Activated CD4-positive, alpha-beta T cell treated with anti-CD3 and anti-CD28 coated beads, Interleukin-2, amount 50 U/mL, for 4 hours (primary cell): ENCODE data around the gene POU3F2.

Experiments
- DNase-seq, 2 experiments: peaks; one replicate each; pipeline ENCODE4 v3.0.0-alpha.2; 2020

Gene POU3F2

DNA sequence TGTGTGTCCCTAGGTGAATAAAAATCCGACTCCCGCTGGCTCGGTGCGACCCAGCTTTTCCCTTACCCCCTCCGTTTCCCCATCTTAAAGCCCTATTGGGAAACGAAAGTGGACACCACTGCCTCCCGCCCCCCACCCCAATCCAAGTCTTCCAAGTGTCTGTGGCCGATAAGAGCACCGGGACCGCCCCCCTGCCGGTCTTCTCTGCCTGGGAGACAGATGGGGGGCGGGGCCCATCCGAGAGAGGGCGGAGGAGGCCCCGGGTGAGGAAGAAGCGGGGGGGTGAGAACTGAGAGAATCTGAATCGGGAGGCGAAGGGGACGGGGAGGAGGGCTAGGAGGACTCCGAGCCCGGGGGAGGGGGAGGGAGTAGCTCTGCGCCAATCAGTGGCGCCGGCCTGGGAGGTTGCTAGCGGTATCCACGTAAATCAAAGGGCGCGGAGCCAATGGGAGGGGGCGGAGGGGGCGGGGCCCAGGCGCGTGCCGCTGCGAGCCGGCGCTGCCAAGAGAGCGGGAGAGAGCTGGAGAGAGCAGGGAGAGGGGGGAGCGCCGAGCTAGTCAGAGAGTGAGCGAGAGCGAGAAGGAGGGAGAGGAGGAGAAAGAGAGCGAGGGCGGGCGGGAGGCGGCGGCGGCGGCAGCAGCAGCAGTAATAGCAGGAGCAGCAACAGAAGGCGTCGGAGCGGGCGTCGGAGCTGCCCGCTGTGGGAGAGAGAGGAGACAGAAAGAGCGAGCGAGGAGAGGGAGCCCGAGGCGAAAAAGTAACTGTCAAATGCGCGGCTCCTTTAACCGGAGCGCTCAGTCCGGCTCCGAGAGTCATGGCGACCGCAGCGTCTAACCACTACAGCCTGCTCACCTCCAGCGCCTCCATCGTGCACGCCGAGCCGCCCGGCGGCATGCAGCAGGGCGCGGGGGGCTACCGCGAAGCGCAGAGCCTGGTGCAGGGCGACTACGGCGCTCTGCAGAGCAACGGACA is at the start of gene POU3F2:
Gene POU3F2, plus strand, starts transcription at position 515 of the 972 bp plus-strand sequence. Its CDS starts 300 bp downstream, at position 815.
- peak; percentile 64 to 68 for DNase-seq

DNA sequence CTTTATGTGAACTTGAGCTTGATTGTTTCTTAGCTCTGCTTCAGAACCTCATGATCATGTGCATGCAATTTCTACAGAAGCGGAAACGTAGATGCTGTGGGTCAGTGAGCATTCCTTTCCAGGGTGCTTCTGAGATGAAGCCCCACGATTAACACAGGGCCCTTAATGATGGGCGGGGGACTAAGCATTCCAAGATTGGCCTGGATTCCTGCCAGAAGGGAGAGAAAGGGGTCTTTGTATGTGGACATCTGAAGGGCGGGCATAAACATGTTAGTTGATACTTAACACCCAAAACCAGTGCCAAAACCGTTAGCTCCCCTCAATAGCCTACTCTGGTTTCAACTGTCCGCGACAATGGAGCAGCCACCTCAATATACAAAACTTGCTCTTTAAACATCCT is 46.9 kb upstream of the POU3F2 start:
- DNase-seq = no peak

DNA sequence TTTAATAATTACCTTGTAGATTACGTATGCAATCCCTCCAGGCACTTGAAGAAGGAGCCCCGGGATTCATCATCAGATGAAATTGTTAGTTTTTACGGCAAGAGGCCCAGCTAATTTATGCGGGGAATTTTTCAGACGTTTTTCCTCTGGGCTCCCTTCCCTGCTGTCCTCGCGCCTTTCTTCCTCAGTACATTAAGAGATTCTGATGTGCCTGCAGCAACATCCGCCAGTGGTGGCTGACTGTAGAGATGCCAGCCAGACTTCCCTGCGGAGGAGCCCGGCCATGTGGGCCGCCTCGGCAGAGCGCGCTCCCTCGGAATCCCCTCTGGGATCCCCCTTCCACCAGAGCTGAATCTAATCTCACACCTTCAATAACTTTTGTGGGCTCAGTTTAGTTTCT is 46.4 kb upstream of the POU3F2 start:
- no peak for DNase-seq

DNA sequence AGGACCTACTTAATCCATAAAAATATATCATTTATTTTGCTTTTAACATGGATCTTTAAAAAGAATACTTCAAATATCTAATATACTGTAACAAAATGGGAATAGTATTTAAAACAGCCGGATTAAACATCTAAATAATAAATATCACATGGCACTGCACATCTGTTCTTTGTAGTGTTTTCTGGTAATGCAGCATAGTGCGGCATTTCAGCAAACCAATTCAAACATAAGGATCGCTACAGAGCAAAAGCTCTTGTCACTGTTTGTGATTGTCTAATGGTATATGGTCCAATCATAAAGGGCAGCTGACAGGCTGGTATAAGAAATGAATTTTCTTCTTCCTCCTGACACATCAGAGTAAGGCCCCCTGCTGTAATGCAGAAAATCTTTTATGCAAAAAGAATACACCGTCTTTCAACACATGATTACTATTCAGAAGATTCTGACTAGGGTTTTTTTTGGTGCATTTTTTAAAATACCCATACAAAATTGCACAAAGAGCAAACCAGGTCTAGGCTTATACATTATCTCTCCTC is 40.0 kb upstream of the POU3F2 start:
- DNase-seq = no peak

DNA sequence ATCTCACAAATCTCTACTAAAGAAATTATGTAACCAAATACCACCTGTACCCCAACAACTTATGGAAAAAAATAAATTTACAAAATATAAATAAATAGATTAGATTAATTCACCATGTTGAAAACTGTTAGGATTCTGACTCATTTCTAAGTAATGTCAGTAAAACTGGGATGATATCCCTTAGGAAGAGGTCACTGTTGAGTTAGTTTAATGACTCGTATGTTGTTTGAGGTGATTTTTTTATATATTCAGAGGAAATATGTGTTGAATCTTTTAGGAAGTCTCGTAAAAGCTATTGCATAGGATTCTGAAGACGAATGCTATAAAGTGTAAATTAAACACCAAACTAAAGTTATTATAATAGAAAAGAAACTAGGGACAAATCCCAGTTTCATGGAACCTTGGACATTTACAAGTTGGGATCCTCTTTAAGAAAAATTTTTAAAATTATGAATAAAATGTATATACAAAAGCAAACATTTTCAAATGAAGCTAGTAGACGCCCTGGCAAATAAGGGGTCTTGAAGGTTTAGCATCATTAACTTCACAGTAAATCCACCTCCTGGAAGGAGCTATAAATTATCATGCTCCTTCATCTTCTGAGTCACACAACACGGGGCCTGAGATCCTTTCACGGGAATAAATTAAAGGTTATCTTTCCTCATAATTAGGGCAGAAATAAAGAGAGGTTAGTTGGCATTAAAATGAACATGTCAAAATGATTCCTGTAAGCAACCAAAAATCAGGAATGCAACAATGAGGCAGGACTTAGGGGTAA is 37.0 kb upstream of the POU3F2 start:
- no peak for DNase-seq

DNA sequence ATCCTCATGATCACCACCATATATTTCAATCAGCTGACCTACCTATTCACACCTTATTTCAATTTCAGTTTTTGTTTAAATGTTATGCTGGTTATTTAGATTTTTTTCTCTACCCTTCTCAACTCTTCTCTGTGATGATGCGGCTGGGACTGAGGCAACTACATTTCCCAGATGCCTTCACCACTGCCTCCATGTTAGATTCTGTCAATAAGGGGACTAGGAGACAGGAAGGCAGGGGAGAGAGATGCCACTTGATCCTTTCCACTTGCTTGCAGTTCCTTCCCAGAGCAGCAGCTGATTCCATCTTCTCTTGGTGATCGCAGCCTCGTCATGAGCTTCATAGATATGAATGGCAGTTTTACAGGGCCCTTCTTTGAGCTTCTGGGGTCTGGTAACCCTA is 33.5 kb upstream of the POU3F2 start:
- no peak for DNase-seq

DNA sequence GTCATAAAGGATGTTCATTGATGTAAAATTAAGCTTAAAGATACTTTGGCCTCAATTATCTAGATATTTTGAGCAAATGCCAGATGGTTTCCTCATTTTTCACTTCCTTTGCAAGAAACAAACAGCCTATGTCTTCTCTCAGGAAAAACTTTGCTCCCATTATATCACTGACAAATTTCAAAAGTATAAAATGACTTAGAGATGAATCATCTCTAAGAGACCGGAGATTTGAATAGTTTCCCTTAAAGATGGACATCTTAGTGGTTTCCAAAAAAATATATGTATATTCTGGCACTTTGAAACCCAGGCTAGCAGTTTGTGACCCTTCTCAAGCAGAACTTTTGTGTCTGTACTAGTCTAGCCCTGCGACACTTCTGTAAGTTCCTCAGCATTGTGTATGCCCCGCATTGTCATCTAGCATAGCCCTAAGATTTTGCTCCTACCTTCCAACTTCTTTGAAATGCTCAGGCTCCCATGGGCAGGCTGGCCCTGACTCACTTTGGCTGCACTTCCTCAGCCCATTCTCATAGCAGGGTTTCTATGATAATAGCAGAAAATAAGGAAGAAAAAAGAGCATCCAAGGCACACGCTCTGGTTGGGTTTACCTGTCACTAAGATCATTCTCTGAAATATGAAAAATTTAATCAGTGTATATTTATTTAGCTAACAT is 25.7 kb upstream of the POU3F2 start:
- DNase-seq = no peak

DNA sequence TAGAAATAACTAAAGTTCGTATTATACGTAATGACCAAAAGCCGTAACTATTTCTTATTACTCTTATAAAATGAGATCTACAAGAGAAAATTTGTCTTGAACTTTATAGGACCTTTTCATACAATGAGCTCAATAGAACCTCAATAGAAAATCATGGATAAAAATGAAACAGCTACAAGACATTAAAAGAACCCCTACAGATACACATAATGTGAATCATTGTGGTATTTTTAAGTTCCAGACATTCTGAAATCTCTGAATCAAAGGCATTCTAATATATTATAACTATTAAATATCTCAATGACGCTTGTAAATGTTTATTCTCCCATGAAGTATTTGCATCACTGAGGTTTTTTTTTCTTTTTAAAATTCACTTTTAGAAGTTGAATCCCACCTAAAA is 22.2 kb upstream of the POU3F2 start:
- DNase-seq = no peak

DNA sequence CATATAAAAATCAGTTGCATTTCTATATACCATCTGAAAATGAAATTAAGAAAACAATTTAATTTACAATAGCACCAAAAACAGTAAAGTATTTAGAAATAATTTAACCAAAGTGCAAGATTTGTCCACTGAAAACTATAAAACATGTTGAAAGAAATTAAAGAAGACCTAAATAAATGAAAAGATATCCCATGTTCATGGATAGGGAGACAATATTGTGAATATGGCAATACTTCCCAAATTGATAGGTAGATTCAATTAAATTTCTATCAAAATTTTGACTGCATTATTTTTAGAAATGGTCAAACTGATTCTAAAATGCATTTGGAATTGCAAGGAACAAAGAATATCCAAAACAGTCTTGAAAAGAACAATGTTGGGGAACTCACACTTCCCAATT is 17.6 kb upstream of the POU3F2 start:
- no peak for DNase-seq

DNA sequence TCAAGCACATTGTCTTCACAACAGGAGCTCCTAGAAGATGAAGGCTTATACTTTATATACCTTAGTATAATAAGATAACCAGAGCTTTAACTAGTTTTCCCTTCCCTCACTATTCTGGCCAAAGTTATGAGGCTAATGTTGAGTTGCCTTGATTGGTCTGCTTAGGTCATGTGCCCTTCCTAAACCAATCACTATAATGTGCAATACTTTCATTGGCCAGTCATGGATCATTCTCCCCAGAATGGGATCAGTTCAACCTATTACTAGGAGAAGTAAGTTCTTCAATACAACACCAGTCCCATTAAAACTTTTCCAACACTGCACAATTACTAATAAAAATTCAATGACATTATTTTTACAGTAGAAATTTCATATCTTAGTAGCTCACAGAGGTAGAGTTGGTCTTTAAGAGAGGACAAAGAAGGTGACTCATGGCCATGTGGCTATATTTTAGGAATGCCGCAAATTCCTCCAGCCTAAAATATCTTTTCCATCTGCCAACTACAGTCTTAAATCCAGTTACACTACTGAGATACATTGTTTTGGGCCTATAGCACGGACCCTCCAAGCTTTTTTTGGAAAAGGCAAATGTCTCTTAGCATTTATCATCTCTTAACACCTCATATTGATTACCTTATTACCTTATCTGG is 12.5 kb upstream of the POU3F2 start:
- DNase-seq = no peak

DNA sequence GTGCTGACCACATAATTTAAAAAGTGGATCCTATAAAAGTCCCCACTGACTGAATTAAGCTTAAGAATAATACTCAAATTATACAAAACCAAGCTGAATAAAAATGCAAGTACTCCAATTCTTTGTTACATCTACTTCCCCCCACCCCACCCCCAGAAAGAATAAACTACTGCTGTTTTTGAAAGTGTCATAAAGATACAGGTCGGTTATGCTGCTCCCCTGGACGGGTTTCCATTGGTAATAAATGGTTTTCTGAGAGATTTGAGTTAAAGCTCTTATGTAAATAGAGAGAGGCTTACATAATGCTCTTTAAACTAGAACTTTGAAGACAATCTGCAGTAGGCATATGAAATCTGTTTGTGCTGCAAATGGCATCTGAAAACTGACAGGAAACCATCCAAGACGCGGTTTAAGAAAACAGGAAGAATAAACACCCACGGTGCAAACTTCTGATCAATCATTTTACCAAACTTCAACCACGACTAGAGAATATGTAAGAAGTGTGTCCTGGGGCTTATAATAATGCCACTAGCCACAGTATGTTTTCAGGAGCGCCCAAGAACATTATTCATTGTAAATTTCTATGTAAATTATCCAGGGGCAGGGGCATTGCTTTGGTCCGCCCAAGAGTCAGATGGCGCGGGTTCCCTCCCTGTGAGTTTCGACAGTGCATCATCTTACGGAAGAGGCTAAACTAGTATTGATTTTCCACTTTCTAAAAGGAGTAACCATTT is 10.8 kb upstream of the POU3F2 start:
- DNase-seq = no peak

DNA sequence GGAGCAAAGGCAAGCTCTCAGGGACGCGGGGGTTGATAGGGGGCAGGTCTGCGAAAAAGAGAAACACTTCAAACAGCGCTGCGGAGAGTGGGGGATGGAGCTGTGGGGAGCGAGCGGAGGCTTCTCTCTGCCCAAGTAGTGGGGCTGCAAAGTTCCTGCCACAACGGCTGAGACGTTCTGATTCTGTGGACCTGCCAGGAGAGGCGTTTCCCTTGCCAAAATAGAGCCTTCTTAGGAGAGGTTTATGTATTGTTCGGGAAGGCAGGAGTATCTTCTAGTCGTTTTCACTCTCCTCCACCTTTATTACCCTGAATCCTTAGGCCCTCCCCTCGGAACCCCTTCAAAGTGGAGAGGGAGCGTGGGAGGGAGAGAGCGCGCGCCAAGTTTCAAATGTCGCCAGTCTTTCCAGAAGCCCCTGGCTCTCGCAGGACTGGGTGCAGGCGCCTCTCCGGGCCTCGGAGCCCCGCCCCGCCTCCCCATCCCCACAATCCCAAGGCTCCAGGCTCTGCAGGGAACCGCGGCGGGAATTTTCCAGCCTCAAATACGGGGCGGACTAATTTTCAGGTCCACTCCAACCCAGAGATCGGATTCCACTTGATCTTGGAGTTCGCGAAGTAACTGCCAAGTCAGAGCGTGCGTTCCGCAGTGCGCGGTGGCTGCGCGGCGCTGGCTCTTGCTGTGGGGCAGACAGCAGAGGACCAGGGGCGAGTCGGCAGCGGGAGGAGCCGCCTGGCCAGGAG is 10.0 kb upstream of the POU3F2 start:
- DNase-seq = no peak

DNA sequence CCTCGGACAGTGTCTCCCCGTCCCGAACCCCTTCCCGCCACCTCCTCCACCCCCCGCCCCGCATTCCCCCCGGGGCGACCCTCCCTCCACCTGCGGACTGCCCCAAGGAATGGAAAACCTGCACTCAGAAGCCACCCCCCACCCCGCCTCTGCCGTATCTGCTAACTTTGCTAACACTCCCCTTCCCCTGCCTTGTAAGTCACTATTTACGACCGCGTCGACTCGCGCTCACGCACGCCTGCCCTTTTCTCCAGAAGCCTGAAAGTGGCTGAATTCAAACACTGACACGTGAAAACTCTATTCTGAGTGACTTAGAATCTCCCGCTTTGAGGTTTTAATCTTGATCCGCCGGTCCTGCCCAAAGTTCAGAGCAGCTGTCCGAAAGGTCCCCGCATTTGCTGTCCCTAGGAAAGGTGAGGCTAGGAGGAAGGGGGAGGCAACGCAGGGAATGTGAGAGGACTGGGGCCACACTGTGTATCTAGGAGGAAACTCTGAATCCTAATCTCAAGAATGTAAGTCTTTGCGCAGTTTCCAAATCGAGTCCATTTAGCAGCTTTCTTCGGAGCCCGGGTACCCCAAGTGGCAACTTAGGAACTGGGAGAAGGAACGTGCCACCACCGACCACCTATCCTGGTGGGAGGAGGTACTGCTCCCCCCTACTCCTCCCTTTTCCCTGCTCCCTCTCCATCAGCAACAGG is 9.3 kb upstream of the POU3F2 start:
- DNase-seq = no peak

DNA sequence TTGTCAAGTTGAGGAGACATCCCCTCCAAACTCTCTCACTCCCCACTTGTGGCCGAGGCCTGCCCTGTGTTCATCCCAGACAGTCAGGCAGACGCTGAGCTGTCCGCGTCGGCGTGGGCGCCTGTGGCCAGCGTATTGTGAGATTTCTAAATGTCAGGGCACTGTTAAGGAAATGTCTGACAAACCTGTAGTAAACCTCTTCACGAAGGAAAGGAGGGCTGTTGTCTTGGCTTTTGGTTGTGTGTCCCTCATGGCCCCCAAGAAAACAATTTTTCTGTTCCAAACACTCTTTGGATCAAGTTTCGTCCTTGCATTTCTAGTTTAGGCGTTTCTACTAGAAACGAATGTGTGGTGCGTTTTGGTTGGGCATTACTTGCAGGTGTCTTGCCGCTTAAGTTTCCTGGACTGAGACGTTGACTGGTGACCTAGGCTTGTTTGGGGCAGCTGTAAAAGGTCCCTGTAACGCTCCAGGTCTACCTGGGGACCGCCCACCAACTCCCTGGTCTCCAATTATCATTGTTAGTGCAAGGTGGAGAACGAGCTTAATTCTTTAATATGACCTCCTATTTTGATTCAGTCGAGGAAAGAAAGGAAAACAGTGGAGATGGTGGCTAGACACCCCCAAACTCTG is 8.7 kb upstream of the POU3F2 start:
- no peak for DNase-seq

DNA sequence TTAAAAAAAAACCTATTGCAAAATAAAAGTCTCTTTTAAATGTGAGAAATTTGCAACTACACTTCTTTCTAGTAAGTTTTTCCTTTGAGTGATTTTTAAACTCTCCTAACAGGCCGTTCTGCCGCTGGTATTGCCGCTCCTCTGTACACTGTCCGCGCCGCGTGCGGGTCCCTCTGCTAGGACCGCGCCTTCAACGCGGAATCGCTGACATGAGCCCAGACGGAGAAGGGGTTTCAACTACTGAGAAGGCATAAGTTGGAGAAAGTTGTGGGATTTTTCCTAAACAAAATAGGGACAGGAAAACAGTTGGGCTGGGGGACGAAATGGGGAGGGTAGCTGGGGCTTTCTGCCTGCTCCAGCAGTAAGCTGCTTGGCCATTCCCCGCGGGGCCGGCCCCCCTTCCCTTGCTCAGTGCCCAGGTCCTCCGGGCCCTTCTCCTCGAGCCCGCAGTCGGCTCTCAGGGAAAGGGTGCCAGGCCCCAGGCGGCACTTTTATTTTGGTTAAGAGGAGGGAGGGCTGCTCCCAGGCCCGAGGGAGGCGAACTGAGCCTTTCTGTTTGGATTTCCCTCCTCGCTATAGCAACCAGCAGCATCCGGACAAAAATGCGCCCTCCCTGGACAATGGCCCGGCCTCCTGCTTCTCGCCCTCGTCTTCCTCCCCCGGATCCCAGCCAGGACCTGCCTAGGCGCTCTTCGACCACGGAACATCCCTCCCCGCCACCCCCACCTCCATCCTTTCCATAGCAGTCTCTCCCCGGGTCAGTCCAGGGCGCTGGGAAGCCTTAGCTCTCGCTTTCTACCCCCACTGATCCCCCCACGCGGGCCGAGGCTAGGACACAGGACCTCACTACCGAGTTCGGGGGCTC is 6.8 kb upstream of the POU3F2 start:
- DNase-seq = no peak

DNA sequence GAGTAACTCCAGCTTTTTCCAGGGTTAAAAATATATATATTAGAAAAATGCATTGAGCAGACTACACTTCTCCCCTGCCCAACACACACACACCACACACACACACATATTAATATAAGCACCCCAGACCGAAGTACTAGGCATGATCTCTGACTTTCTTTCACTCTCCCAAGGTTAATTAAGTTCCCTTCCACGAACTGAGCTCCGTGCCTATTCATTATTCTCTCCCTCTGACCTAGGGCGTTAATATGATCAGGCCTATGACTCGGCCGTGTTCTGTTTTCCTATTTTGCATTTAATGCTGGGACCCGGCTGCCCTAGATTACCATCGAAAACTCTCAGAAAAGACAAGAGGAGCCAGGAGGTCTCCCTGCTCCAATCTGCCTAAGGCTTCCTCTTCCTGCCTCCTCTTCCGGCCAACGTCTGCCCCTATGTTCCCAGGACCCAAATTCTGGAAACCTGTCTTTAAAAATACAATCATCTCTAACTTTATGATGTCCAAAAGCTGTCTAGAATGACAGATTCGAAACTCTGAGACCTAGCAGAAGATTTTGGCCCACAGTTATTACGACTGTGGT is 6.1 kb upstream of the POU3F2 start:
- no peak for DNase-seq

DNA sequence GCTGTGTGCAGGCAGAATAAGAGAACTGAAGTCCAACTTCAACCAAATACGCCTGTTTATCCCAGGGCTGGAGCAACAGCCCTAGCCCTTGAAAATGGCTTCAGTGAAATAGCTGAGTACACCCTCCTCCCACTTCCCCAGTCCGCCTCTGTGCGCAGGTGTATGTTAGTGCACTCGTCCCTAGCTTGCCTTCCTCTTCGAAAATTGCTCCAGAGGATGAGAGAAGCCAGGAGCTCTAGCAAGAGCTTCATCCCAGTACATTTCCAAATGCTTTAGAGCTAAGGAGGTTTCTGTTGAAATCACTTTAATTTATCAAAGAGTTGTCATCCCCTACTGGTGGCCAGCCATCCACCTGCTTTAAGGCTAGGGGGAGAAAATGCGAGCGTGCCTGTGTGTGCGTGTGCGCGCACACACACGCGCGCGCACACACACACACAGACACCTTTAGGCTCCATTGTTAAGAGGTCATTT is 5.4 kb upstream of the POU3F2 start:
- no peak for DNase-seq

DNA sequence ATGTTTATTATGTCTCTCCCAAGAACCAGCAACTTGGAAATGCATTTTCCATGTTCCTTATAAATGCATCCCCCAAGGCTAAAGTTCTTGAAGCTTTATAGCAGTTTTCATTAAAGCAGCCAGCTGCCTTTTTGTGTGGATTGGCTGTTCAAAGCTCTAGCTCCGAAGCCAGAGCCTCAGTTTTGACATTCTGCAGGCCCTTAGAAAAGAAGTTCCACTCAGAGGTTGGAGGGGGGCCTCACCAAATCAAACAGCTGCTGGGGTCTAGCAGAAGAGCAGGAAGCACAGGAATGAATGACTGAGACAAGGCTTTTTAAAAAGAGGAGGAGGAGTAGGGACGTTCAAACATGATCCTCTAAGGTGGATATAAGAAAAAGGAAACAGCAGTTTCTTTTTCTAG is 4.2 kb upstream of the POU3F2 start:
- no peak for DNase-seq
